GM23338 (cell line): ENCODE results near the gene EYA4. TPM values are rescaled to one million over a fixed set of nuclear protein-coding genes. Genes with fewer than 3 reads are reported as not detected.

Experiments used
- ATAC-seq: fragments of 200-7000 bp; cut with Tn5 transposase; 3 replicates; pipeline ENCODE4 v1.9.1; 2020
- DNase-seq: peaks from one replicate; pipeline ENCODE4 v3.0.0-alpha.2; 2015; ENCODE audit warnings: low spot score
- H2AFZ ChIP-seq: fragments of 200-600 bp; sonication (generic); 2 replicates; pipeline ENCODE4 v1.8.0; 2016; ENCODE audit warnings: antibody characterized with exemption, mild to moderate bottlenecking, moderate library complexity
- H3F3A ChIP-seq: fragments of 200-600 bp; sonication (generic); replicated peaks from 2 replicates; pipeline ENCODE4 v1.8.0; 2017; ENCODE audit warnings: antibody characterized with exemption, mixed run types, low read depth
- H3K27ac ChIP-seq: fragments of 200-600 bp; sonication (generic); 2 replicates; pipeline ENCODE4 v1.6.1; 2016; ENCODE audit warnings: low read depth
- H3K27me3 ChIP-seq: fragments of 200-600 bp; sonication (generic); 2 replicates; pipeline ENCODE4 v1.8.0; 2016; ENCODE audit warnings: mild to moderate bottlenecking, mixed run types, moderate library complexity; ENCODE audit not compliant: insufficient read depth
- H3K36me3 ChIP-seq: fragments of 200-600 bp; sonication (generic); 2 replicates; pipeline ENCODE4 v1.8.0; 2016; ENCODE audit warnings: mild to moderate bottlenecking; ENCODE audit not compliant: insufficient read depth
- H3K4me1 ChIP-seq: fragments of 200-600 bp; sonication (generic); 2 replicates; pipeline ENCODE4 v1.8.0; 2016; ENCODE audit warnings: mild to moderate bottlenecking, moderate library complexity; ENCODE audit not compliant: insufficient read depth
- H3K4me2 ChIP-seq: fragments of 200-600 bp; sonication (generic); 2 replicates; pipeline ENCODE4 v1.7.1; 2017; ENCODE audit warnings: mixed run types
- H3K4me3 ChIP-seq: fragments of 200-600 bp; sonication (generic); 2 replicates; pipeline ENCODE4 v1.6.1; 2016; ENCODE audit warnings: mixed run types
- H3K79me2 ChIP-seq: fragments of 200-600 bp; sonication (generic); replicated peaks from 2 replicates; pipeline ENCODE4 v1.8.0; 2017; ENCODE audit warnings: mild to moderate bottlenecking; ENCODE audit not compliant: insufficient read depth
- H3K9me2 ChIP-seq: fragments of 200-600 bp; sonication (generic); 2 replicates; pipeline ENCODE4 v1.8.0; 2017; ENCODE audit not compliant: insufficient read depth
- H4K20me1 ChIP-seq: fragments of 200-600 bp; sonication (generic); replicated peaks from 2 replicates; pipeline ENCODE4 v1.8.0; 2017; ENCODE audit warnings: mild to moderate bottlenecking; ENCODE audit not compliant: insufficient read depth
- H3K27ac Mint-ChIP-seq: 2 replicates; pipeline ENCODE4 v1.8.0; 2020; ENCODE audit warnings: inconsistent platforms, mild to moderate bottlenecking, moderate library complexity, mixed read lengths
- H3K27me3 Mint-ChIP-seq: 3 replicates; pipeline ENCODE4 v1.8.0; 2022; ENCODE audit warnings: low read depth, mild to moderate bottlenecking, moderate library complexity, mixed read lengths, inconsistent platforms; ENCODE audit not compliant: insufficient read depth, poor library complexity
- H3K36me3 Mint-ChIP-seq: 3 replicates; pipeline ENCODE4 v1.8.0; 2021; ENCODE audit warnings: low read depth, mild to moderate bottlenecking, inconsistent platforms, moderate library complexity, mixed read lengths
- H3K4me1 Mint-ChIP-seq: 3 replicates; pipeline ENCODE4 v1.8.0; 2020; ENCODE audit warnings: mild to moderate bottlenecking, inconsistent platforms, mixed read lengths
- H3K4me3 Mint-ChIP-seq: 3 replicates; pipeline ENCODE4 v1.8.0; 2021; ENCODE audit warnings: moderate library complexity, mild to moderate bottlenecking, inconsistent platforms, mixed read lengths
- H3K9me3 Mint-ChIP-seq: 3 replicates; pipeline ENCODE4 v1.8.0; 2020; ENCODE audit warnings: moderate library complexity, mild to moderate bottlenecking, inconsistent platforms, mixed read lengths
- CREB1 ChIP-seq: fragments of 250-450 bp; sonication (Bioruptor Pico); IDR thresholded peaks from 2 replicates; pipeline ENCODE4 v1.5.0; 2020; ENCODE audit warnings: low read depth, mild to moderate bottlenecking, moderate library complexity
- CTCF ChIP-seq, 2 experiments: fragments of 200-600 bp in 1 of 2; sonication (generic) in 1 of 2; conservative IDR thresholded peaks; 2 replicates each; pipeline versions ENCODE4 v1.5.1 to v1.6.1; 2016 to 2017; ENCODE audit warnings: antibody characterized with exemption in 2 of 2, low read depth in 2 of 2, mild to moderate bottlenecking in 2 of 2, moderate library complexity in 1 of 2
- ETS1 ChIP-seq: IDR thresholded peaks from 2 replicates; pipeline ENCODE4 v1.6.1; 2016; ENCODE audit warnings: antibody characterized with exemption
- EZH2 ChIP-seq: fragments of 200-600 bp; sonication (generic); IDR thresholded peaks from one replicate; pipeline ENCODE4 v1.8.0; 2017; ENCODE audit warnings: antibody characterized with exemption, mild to moderate bottlenecking, low read depth; ENCODE audit not compliant: unreplicated experiment
- EZH2phosphoT487 ChIP-seq: fragments of 200-600 bp; sonication (generic); IDR thresholded peaks from one replicate; pipeline ENCODE4 v1.8.1; 2018; ENCODE audit warnings: antibody characterized with exemption; ENCODE audit not compliant: unreplicated experiment
- JUNB ChIP-seq: IDR thresholded peaks from one replicate; pipeline ENCODE4 v1.6.1; 2016; ENCODE audit warnings: antibody characterized with exemption; ENCODE audit not compliant: unreplicated experiment
- NANOG ChIP-seq: IDR thresholded peaks from 2 replicates; pipeline ENCODE4 v1.6.1; 2016; ENCODE audit warnings: antibody characterized with exemption, borderline replicate concordance
- POLR2AphosphoS5 ChIP-seq: IDR thresholded peaks from 2 replicates; pipeline ENCODE4 v1.6.1; 2016; ENCODE audit warnings: antibody characterized with exemption, low read depth
- REST ChIP-seq: IDR thresholded peaks from one replicate; pipeline ENCODE4 v1.6.1; 2018; ENCODE audit warnings: antibody characterized with exemption; ENCODE audit not compliant: unreplicated experiment
- STAT1 ChIP-seq: IDR thresholded peaks from one replicate; pipeline ENCODE4 v1.6.1; 2016; ENCODE audit warnings: antibody characterized with exemption; ENCODE audit not compliant: unreplicated experiment
- ZNF114 ChIP-seq: fragments of 250-450 bp; sonication (Bioruptor Pico); IDR thresholded peaks from 2 replicates; pipeline ENCODE4 v1.5.0; 2020; ENCODE audit warnings: mild to moderate bottlenecking, moderate library complexity
- ZNF331 ChIP-seq: fragments of 250-450 bp; sonication (Bioruptor Pico); IDR thresholded peaks from 2 replicates; pipeline ENCODE4 v1.5.0; 2020; ENCODE audit warnings: low read depth, mild to moderate bottlenecking, moderate library complexity
- ZNF462 ChIP-seq: fragments of 250-450 bp; sonication (Bioruptor Pico); IDR thresholded peaks from 2 replicates; pipeline ENCODE4 v1.5.0; 2020; ENCODE audit warnings: mild to moderate bottlenecking, moderate library complexity
- polyA plus RNA-seq: library from polyadenylated mRNA; unstranded; fragments of >200 nt; fragmentation: Nextera tagmentation; extraction: Ambion mirVana; gene quantifications from 2 replicates; pipeline ENCODE4 v1.2.1, GENCODE V29; 2016
- total RNA-seq: library from RNA; depleted of rRNA; stranded (reverse); fragments of >200 nt; shearing (Covaris generic); gene quantifications from 2 replicates; pipeline ENCODE4 v1.2.3, GENCODE V29; 2014

Gene EYA4
- total and polyA plus RNA-seq, 2 experiments from 2014 or later, result 0.05 to 0.21 TPM

- DNase-seq (no peak), ATAC-seq (no peak)
- Histone ChIP-seq H3F3A (no peaks in the 10 kb centered on the region), H3K79me2 (no peaks in the 10 kb centered on the region), H3K36me3 (no peaks in the 10 kb centered on the region), H3K27me3 (no peaks in the 10 kb centered on the region), H3K27ac (no peak overlapping the region), H3K4me3 (no peak overlapping the region), H3K9me2 (no peaks in the 10 kb centered on the region), H3K4me2 (no peak overlapping the region), H4K20me1 (no peaks in the 10 kb centered on the region), H3K4me1 (no peaks in the 10 kb centered on the region), H2AFZ (no peak overlapping the region)
- peaks cover 1% of the 10 kb centered on the region for H3K27me3 Mint-ChIP-seq
- peaks cover 4% of the 10 kb centered on the region for H3K4me1 Mint-ChIP-seq
- TF ChIP-seq EZH2 (no peak), CREB1 (CRISPR knock-in tag) (no peak), REST (no peak), ZNF114 (no peak), ZNF462 (CRISPR knock-in tag) (no peak), NANOG (no peak), STAT1 (no peak), POLR2AphosphoS5 (no peak), ETS1 (no peak), ZNF331 (CRISPR knock-in tag) (no peak), JUNB (no peak), EZH2phosphoT487 (no peak), CTCF (conservative IDR thresholded peaks at IDR 0.05; ENCODE audit: low read depth in 2 of 2) (no peak)
- no peak overlapping the region for H3K27ac Mint-ChIP-seq
- no peaks in the 10 kb centered on the region for H3K36me3 Mint-ChIP-seq
- no peak overlapping the region for H3K4me3 Mint-ChIP-seq
- no peaks in the 10 kb centered on the region for H3K9me3 Mint-ChIP-seq
Measured at GRCh38 chr6:133297657-133298056, 56.5 kb downstream of the EYA4 start.
